GM19463 (cell line): ENCODE results near the gene IFNL1.
"Not testable (repeated sequence)": the region's sequence is repeated elsewhere in the genome, so short reads cannot be mapped to it uniquely, and the experiment has no call there.

ENCODE experiments used
- ATAC-seq: cut with Tn5 transposase; IDR thresholded peaks from one replicate; pipeline ENCODE4 v1.9.1; 2021; ENCODE audit warnings: mild to moderate bottlenecking, moderate library complexity; ENCODE audit not compliant: unreplicated experiment

Gene IFNL1

GRCh38 chr19:39328046-39328705 lies 32.0 kb downstream of the IFNL1 start:
- ATAC-seq, result no peak

GRCh38 chr19:39329948-39330347 lies 33.7 kb downstream of the IFNL1 start:
- no peak for ATAC-seq

GRCh38 chr19:39332293-39332692 lies 36.1 kb downstream of the IFNL1 start:
- no peak for ATAC-seq

DNA sequence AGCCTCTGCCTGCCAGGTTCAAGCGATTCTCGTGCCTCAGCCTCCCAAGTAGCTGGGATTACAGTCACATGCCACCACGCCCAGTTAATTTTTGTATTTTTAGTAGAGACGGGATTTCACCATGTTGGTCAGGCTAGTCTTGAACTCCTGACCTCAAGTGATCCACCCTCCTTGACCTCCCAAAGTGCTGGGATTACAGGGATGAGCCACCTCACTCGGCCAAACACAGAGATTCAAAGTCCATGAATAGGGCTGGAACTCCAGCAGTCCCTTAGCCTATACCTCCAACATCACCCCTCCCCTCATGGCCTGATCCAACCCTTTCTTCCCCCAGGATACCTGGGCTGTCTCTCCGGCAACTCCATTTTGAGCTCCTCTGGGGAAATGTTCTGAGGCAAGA lies 36.5 kb downstream of the IFNL1 start:
- not testable (repeated sequence) for ATAC-seq

- no peak for ATAC-seq
Measured at GRCh38 chr19:39333507-39333906, 37.3 kb downstream of the IFNL1 start.

GRCh38 chr19:39334444-39334976 lies 38.3 kb downstream of the IFNL1 start:
- no peak for ATAC-seq

DNA sequence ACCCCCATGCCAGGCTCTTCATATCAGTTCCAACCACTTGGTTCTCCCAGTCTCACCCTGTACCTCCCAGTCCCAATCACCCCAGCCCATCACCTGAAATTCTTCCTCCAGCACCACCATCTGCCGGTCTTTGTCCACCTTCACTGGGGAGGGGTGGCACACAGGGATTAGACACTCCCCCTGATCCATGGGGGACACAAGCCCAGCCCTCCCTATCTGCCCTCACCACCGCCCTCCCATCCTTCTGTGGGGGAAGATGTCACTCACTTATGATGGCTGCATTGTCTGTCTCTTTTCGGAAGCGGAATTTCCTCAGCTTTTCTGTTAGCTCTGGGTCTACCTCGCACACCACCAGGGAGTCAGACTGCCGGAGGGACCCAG lies 39.0 kb downstream of the IFNL1 start:
- ATAC-seq, result no peak

- no peak for ATAC-seq
Measured at GRCh38 chr19:39336483-39336882, 40.3 kb downstream of the IFNL1 start.

GRCh38 chr19:39339674-39340073 lies 43.5 kb downstream of the IFNL1 start:
- no peak for ATAC-seq

- ATAC-seq, result not testable (repeated sequence)
Measured at GRCh38 chr19:39340156-39340555, 43.9 kb downstream of the IFNL1 start.

GRCh38 chr19:39341129-39341718 lies 45.0 kb downstream of the IFNL1 start:
- no peak for ATAC-seq

- peak; percentile 83 for ATAC-seq
Measured at GRCh38 chr19:39341719-39342604, 45.8 kb downstream of the IFNL1 start, which contains the start of gene SAMD4B. SAMD4B (plus strand) TSS chr19:39342421; CDS start chr19:39356894, 14,473 bp downstream.

- ATAC-seq, result no peak
Measured at GRCh38 chr19:39342647-39343305, 46.6 kb downstream of the IFNL1 start.

DNA sequence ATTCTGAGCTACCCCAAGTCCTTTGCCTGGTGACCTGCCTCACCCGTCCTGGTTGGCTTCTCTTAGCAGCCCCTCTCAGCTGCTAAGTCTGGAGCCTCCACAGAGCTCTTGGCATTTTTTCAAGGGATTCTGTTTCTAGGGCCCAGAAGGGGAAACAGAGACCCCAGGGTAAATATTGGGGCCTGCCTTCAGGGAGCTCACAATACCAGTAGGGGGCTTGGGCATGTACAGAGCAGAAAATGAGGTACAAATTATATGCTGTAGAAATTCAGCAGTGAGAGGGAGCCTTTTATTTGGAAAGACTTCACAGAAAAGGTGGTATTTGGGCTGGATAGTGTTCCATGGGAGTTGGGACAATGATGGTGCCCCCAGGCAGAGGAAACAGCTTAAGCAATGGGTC lies 49.7 kb downstream of the IFNL1 start:
- no peak for ATAC-seq

- ATAC-seq, result no peak
Measured at GRCh38 chr19:39347332-39348164, 51.3 kb downstream of the IFNL1 start.
